Stimulated activated CD4-positive, alpha-beta T cell treated with anti-CD3 and anti-CD28 coated beads, Interleukin-12 subunit alpha, Interleukin-12 subunit beta, amount 100 ng/mL, for 4 hours (primary cell): ENCODE measurements around the gene WIPF1.

ENCODE experiments used
- DNase-seq: peaks from one replicate; pipeline ENCODE4 v3.0.0-alpha.2; 2020

WIPF1 gene

GRCh38 chr2:174535083-174535482 is 62.5 kb downstream of the WIPF1 start:
- no peak for DNase-seq

- DNase-seq: no peak
Measured at GRCh38 chr2:174529916-174530315, 67.7 kb downstream of the WIPF1 start.

DNA sequence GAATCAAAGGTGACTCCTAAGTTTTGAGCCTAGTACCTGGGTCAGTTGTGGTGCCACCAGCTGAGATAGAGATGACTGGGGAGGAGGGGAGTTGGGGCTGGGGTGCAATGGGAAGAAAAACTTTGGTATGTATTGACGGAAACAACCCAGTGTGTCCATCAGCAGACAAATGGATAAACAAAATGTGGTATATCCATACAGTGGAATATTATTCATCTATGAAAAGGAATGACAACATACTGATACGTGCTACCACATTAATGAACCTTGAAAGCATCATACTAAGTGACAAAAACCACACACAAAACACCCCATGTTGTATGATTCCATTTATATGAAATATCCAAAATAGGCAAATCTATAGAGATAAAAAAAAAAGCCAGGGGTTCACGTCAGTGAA is 69.6 kb downstream of the WIPF1 start:
- no peak for DNase-seq

- no peak for DNase-seq
Measured at GRCh38 chr2:174527101-174527721, 70.4 kb downstream of the WIPF1 start.

DNA sequence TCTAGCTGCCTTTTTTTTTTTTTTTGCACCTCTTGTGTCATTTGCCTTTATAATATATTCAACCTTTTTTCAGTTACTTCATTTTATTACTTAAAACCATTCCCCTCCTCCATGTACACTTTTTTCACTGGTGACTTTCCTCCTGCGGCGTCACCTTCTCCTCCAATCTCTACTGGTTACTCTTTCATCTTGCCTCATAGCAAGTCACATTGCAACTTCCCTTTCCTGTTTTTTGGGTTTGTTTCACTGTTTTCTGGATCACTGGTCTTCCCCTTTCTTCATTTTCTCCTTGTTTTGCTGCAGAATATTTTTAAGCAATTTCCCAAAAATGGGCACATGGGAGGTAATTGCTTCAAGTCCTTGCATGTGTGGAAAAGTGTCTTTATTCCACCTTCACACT is 73.1 kb downstream of the WIPF1 start:
- DNase-seq: no peak

- no peak for DNase-seq
Measured at GRCh38 chr2:174522553-174522952, 75.1 kb downstream of the WIPF1 start.

- DNase-seq: no peak
Measured at GRCh38 chr2:174518395-174518794, 79.2 kb downstream of the WIPF1 start.

GRCh38 chr2:174516501-174517378 is 80.9 kb downstream of the WIPF1 start:
- no peak for DNase-seq

GRCh38 chr2:174512345-174512744 is 85.3 kb downstream of the WIPF1 start:
- no peak for DNase-seq

GRCh38 chr2:174511580-174512260 is 85.9 kb downstream of the WIPF1 start:
- no peak for DNase-seq

GRCh38 chr2:174510583-174511189 is 86.9 kb downstream of the WIPF1 start:
- DNase-seq: no peak
